Umbilical cord (tissue), 2 donors: ENCODE data around the gene AIP. TPM values are rescaled to one million over a fixed set of nuclear protein-coding genes. Genes with fewer than 3 reads are reported as not detected.
A peak's percentile ranks its signal among the peaks of the same experiment; 100 is the strongest.
"Not testable (repeated sequence)": the region's sequence is repeated elsewhere in the genome, so short reads cannot be mapped to it uniquely, and the experiment has no call there.

Source experiments
- DNase-seq: peaks from one replicate; pipeline ENCODE4 v3.0.0-alpha.2; 2015; ENCODE audit warnings: low spot score
- total RNA-seq: library from RNA; depleted of rRNA; stranded (reverse); fragments of >200 nt; gene quantifications from one replicate; pipeline ENCODE4 v1.2.3, GENCODE V29; 2014; ENCODE audit warnings: low replicate concordance; ENCODE audit not compliant: insufficient read depth

The AIP gene
- total RNA-seq, 1 donor from 2014 or later, result 78.0 TPM

- DNase-seq, result no peak
These were observed 14.4 kb upstream of the AIP start for GRCh38 chr11:67468456-67468758.

- DNase-seq, result peak; percentile 93
These were observed 13.9 kb upstream of the AIP start, which contains the start of gene TMEM134 for GRCh38 chr11:67468759-67469507. TSS of gene TMEM134 (minus strand) at chr11:67469251. CDS start at chr11:67469192, 59 bp downstream.

- no peak for DNase-seq
These were observed 13.4 kb upstream of the AIP start for GRCh38 chr11:67469508-67469811.

GRCh38 chr11:67470337-67471002, 12.4 kb upstream of the AIP start:
- no peak for DNase-seq

- DNase-seq, result no peak
These were observed 9.9 kb upstream of the AIP start for GRCh38 chr11:67472882-67473281.

GRCh38 chr11:67476692-67477091, 6.1 kb upstream of the AIP start:
- DNase-seq, result not testable (repeated sequence)

- not testable (repeated sequence) for DNase-seq
These were observed 5.3 kb upstream of the AIP start for GRCh38 chr11:67477344-67478050.

GRCh38 chr11:67482275-67482826, 475 bp upstream of the AIP start:
- DNase-seq, result no peak

- no peak for DNase-seq
These were observed 1.2 kb downstream of the AIP start for GRCh38 chr11:67483831-67484665.

- DNase-seq, result no peak
These were observed 2.1 kb downstream of the AIP start for GRCh38 chr11:67484847-67485311.

GRCh38 chr11:67485873-67486361, 3.1 kb downstream of the AIP start:
- not testable (repeated sequence) for DNase-seq

- no peak for DNase-seq
These were observed 3.8 kb downstream of the AIP start for GRCh38 chr11:67486481-67487195.

GRCh38 chr11:67489203-67489884, 6.5 kb downstream of the AIP start:
- no peak for DNase-seq

- no peak for DNase-seq
These were observed 7.3 kb downstream of the AIP start for GRCh38 chr11:67489885-67490726.

GRCh38 chr11:67490727-67491065, 7.9 kb downstream of the AIP start:
- DNase-seq, result no peak

- DNase-seq, result no peak
These were observed 8.6 kb downstream of the AIP start for GRCh38 chr11:67491276-67492068.

- DNase-seq, result no peak
These were observed 9.4 kb downstream of the AIP start for GRCh38 chr11:67492069-67492727.
